Heart left ventricle (tissue), 13 donors: Measurements from ENCODE around the gene STXBP4.

Experiments used
- POLR2A ChIP-seq, 2 donors: fragments of 450-650 bp; IDR thresholded peaks; one replicate each; pipeline ENCODE4 v1.6.1; 2017; ENCODE audit warnings: antibody characterized with exemption in 2 of 2, mild to moderate bottlenecking in 2 of 2, moderate library complexity in 2 of 2
- TF ChIP-seq, protein P1 (sequence below), 12 donors: fragments of 200-600 bp; sonication (generic) in 4 of 12; IDR thresholded peaks; one replicate each; pipeline versions ENCODE4 v1.5.0 to v1.8.0; 2018 to 2022; ENCODE audit warnings: antibody characterized with exemption in 12 of 12, mild to moderate bottlenecking in 5 of 12
- donor health status: ischemic (EF 13 %, LVEDD 7.1; RV severe dilation, severe dysfunction).
- donor health status: DM: no; HTN: yes; CAD: no.
- donor health status: DM: no; HTN: no; CAD: no.
- donor health status: ischemic (EF 25% LVEDD 6.9; RV normal size, moderate dysfunction).
- donor health status: ischemic (EF 25% LVEDD 5.7; RV mildly dilated, moderate dysfunction).
- donor health status: ischemic (EF 35%, LVEDD 5.7; RV mildly dilated, moderate dysfunction).
- donor health status: nonischemic (EF 11% LVEDD 7.7; RV severe dilation, severe dysfunction).
- donor health status: DM: yes; HTN: yes; CAD: no.
- donor health status: PGD.
- donor health status: ischemic (EF 29% LVEDD 5.4; RV normal size, mild dysfunction).
- donor health status: nonischemic (EF 23%, LVEDD 6.1; RV moderate dilation, normal function).

DNA sequence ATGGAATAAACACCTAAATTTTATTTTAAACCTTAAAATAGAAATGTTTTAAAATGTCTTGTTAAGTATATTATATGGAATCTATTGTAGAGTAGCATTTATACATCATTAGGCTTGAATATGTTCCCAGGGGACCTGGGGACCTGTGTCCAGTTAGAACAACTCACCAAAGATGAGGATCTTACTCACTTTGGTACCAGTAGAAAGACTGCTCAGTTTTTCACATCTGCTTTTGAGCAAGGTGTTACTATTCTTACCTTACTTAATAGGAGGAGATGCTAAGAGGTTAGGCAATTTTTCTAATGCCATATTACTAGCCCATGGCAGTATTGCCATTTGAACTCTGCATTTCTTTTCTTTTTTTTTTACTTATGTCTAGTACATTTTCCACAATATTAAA is 14.7 kb downstream of the STXBP4 start:
- TF ChIP-seq, protein P1, sequence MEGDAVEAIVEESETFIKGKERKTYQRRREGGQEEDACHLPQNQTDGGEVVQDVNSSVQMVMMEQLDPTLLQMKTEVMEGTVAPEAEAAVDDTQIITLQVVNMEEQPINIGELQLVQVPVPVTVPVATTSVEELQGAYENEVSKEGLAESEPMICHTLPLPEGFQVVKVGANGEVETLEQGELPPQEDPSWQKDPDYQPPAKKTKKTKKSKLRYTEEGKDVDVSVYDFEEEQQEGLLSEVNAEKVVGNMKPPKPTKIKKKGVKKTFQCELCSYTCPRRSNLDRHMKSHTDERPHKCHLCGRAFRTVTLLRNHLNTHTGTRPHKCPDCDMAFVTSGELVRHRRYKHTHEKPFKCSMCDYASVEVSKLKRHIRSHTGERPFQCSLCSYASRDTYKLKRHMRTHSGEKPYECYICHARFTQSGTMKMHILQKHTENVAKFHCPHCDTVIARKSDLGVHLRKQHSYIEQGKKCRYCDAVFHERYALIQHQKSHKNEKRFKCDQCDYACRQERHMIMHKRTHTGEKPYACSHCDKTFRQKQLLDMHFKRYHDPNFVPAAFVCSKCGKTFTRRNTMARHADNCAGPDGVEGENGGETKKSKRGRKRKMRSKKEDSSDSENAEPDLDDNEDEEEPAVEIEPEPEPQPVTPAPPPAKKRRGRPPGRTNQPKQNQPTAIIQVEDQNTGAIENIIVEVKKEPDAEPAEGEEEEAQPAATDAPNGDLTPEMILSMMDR (IDR thresholded peaks at IDR 0.05), result no peak
- TF ChIP-seq POLR2A (IDR thresholded peaks at IDR 0.05), result no peak
